LNCaP clone FGC (cell line): ENCODE measurements around the gene SLIT1.

Source experiments
- DNase-seq: peaks from one replicate; pipeline ENCODE4 v3.0.0-alpha.2; 2011; ENCODE audit warnings: low read depth
- H3K4me3 ChIP-seq: 2 replicates; pipeline ENCODE4 v1.5.1; 2011; ENCODE audit warnings: mild to moderate bottlenecking, low read depth, low read length, control low read depth
- CTCF ChIP-seq: IDR thresholded peaks from 2 replicates; pipeline ENCODE4 v1.5.1; 2012; ENCODE audit warnings: mild to moderate bottlenecking; ENCODE audit not compliant: control insufficient read depth, insufficient read depth; ENCODE audit errors: extremely low read depth

The SLIT1 gene

GRCh38 chr10:97185326-97186058 lies at the start of gene SLIT1:
Gene SLIT1 (minus strand): TSS chr10:97185959. CDS start chr10:97185674, 285 bp downstream.
- DNase-seq = no peak
- no peak for TF ChIP-seq CTCF
- peak within 1 kb of the TSS; percentile 37 for H3K4me3 ChIP-seq

- no peak for TF ChIP-seq CTCF
These were observed 49.6 kb upstream of the SLIT1 start for GRCh38 chr10:97235353-97235752.

GRCh38 chr10:97234400-97234799 lies 48.6 kb upstream of the SLIT1 start:
- H3K4me3 ChIP-seq = no peak overlapping the region
- peak; percentile 79 for TF ChIP-seq CTCF
- DNase-seq = peak; percentile 14

More at GRCh38 chr10:97235353-97235752, 49.6 kb upstream of the SLIT1 start:
- no peak overlapping the region for H3K4me3 ChIP-seq
- no peak for DNase-seq

GRCh38 chr10:97230146-97230545 lies 44.4 kb upstream of the SLIT1 start:
- TF ChIP-seq CTCF = no peak
- no peak overlapping the region for H3K4me3 ChIP-seq
- DNase-seq = no peak

GRCh38 chr10:97229322-97230015 lies 43.7 kb upstream of the SLIT1 start:
- H3K4me3 ChIP-seq = no peak overlapping the region
- no peak for DNase-seq
- no peak for TF ChIP-seq CTCF

- no peak overlapping the region for H3K4me3 ChIP-seq
- no peak for DNase-seq
- TF ChIP-seq CTCF = no peak
These were observed 43.0 kb upstream of the SLIT1 start for GRCh38 chr10:97228775-97229157.
